Hematopoietic multipotent progenitor cell treated with erythropoietin and hydrocortisone succinate and interleukin-3 and kit ligand, for 4 days (in vitro differentiated cells): ENCODE results near the gene NPAS1.
A peak's percentile ranks its signal among the peaks of the same experiment; 100 is the strongest.

Source experiments
- DNase-seq: peaks from one replicate; pipeline ENCODE4 v3.0.0-alpha.2; 2015

The NPAS1 gene

DNA sequence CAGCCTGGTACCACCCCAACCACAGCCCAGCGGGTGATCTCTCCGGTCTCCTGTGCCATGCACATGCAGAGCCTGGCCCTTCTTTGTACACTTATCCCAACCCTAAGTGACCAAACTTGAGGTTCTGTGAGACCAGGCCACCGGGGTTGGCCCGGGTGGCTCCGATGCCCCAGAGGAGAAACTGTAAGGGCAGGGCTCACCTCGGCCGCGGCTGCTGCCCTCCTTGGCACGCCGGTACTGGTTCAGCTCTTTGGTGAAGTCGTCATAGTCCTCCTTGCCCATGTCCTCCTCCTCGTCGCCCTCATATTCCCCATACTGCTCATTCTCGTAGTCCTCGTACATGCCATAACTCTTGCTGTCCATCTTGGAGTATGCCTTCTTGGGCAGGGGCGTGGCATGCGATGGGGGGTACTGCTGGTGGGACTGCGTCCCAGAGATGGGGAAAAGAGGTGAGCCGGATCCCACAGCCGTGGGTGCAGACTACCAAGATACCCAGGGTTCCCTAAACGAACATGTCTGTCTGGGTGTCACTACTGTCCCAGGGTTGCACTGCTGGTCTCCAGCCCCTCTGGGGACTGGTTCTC, 70.2 kb downstream of the NPAS1 start:
- DNase-seq, result no peak

DNA sequence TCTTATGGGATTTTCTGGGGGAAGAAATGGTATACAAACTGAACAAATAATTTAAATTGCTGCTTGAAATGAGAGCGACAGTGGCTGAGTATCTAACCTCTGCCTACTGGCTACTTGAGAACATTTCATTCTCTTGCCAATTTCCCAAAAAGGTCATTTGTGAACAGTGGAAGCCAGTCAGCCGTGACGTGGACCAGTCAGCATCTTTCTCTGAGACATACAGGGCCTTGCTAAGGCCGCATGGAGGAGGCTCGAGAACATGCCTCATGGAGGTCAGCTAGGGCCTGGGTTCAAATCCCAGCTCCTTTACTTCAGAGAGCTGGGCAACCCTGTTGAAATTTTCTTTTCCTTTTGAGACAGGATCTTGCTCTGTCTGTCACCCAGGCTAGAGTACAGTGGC, 73.6 kb downstream of the NPAS1 start:
- no peak for DNase-seq

DNA sequence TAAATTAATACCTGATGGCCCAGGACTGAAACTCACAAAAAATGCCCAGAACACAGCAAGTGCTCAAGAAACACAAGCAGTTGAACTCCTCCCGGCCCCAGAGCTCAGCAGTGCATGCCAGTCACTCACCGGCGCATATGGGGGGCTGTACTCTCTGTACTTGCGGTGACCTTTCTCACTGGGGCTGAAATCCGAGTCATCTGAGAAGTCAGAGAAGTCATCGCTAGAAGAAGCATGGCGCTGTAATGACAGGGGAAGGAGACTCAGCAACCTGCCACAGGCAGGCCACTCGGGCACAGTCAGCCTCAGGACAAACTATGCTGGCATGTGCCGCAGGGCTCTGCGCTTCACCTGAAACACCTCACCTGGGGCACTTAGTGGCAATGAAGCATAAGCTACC, 74.2 kb downstream of the NPAS1 start:
- DNase-seq, result no peak

DNA sequence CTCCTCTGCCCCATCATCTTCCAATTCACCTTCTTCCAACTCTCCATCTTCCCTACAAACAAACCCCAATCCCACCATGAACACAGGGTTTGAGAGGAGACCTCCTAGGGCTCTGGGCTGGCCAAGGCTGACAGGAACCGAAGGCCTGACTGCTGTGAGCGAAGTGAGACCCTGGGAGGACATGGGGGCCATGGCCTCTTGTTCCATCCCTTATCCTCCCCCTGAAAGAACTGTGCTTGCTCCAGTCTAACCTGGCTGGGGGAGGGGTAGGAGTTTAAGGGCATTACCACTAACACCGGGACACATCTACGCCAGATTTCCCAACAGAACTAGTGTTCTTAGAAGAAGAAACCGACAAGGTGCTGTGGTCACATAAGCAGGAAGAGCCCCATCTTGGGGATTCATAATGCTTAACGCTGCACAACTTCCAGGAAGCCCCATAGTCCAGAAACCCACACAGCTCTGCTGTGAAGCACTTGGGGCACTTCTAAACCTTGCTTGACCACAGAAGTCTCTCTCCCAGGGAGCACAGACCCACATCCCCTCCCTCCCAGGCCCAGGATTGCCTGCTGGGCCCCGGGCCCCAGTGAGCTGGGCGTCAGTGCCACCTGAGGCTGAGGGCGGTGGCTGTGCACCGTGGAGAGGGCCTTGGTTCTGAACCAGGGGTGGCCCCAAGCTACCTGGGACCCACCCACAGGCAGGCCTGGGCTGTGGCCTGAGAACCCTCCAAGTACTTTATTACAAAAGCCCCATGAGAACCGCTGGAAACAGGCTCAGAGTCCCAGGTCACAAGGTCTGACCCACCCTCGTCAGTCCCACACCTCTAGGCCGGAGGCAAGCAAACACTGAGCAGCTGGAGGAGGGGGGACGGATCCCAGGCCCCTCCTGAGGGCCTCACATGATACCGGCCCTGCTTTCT, 75.2 kb downstream of the NPAS1 start:
- peak; percentile 78 for DNase-seq
